ENCODE data around the gene TUB. TPM values are rescaled to one million over a fixed set of nuclear protein-coding genes. Genes with fewer than 3 reads are reported as not detected.
A peak's percentile ranks its signal among the peaks of the same experiment; 100 is the strongest.

TUB gene
- total and polyA plus RNA-seq, 8 donors, result 0.68 to 2.2 (median 1.5) TPM

- H3K36me3 ChIP-seq, result no peaks in the 10 kb centered on the region
- no peak for ATAC-seq
- no peak for DNase-seq
- 72 to 84% methylated on average over 4 of the region's 4 CpGs for WGBS, 2 donors
- no peak overlapping the region for H3K4me3 ChIP-seq
- H3K27ac ChIP-seq, result no peak overlapping the region
- H3K4me1 ChIP-seq, result no peaks in the 10 kb centered on the region
- intact Hi-C loops (cut with DNase I), result no loop called here
- FAIRE-seq, result no peak
- TF ChIP-seq CTCF (IDR thresholded peaks at IDR 0.05), result no peak
- no peaks in the 10 kb centered on the region for H3K9me3 ChIP-seq
- no peaks in the 10 kb centered on the region for H3K27me3 ChIP-seq
Observed at GRCh38 chr11:8098361-8098760, 17.4 kb downstream of the TUB start.

GRCh38 chr11:8098879-8099278 is 17.9 kb downstream of the TUB start:
- no peak overlapping the region for H3K27ac ChIP-seq
- FAIRE-seq (no peak), ATAC-seq (no peak), DNase-seq (no peak)
- WGBS, 2 donors, result 74 to 79% methylated on average over 6 of the region's 6 CpGs
- no peaks in the 10 kb centered on the region for H3K9me3 ChIP-seq
- H3K4me1 ChIP-seq, result no peaks in the 10 kb centered on the region
- no peak overlapping the region for H3K4me3 ChIP-seq
- intact Hi-C loops (cut with DNase I), result no loop called here
- no peak for TF ChIP-seq CTCF (IDR thresholded peaks at IDR 0.05)
- H3K36me3 ChIP-seq, result no peaks in the 10 kb centered on the region
- H3K27me3 ChIP-seq, result no peaks in the 10 kb centered on the region

GRCh38 chr11:8099291-8099899 is 18.4 kb downstream of the TUB start:
- H3K27me3 ChIP-seq, result no peaks in the 10 kb centered on the region
- H3K27ac ChIP-seq, result no peak overlapping the region
- ATAC-seq (peak; percentile 67 to 92 (median 84)), FAIRE-seq (peak; percentile 75), DNase-seq (peak in 5 of 6 donors; percentile 32 to 87 (median 65))
- intact Hi-C loops (cut with DNase I), result no loop called here
- H3K36me3 ChIP-seq, result peaks cover 0 to 3% (median 0%) of the 10 kb centered on the region in 3 donors
- 36 to 38% methylated on average over 3 of the region's 3 CpGs for WGBS, 2 donors
- no peak overlapping the region for H3K4me3 ChIP-seq
- H3K9me3 ChIP-seq, result no peaks in the 10 kb centered on the region
- peak; percentile 61 to 77 (median 72) for TF ChIP-seq CTCF (IDR thresholded peaks at IDR 0.05)
- H3K4me1 ChIP-seq, result no peaks in the 10 kb centered on the region

- 79 to 82% methylated on average over 14 of the region's 14 CpGs for WGBS, 2 donors
- Histone ChIP-seq H3K4me1 (no peaks in the 10 kb centered on the region), H3K27ac (no peak overlapping the region), H3K27me3 (no peaks in the 10 kb centered on the region), H3K4me3 (no peak overlapping the region), H3K9me3 (no peaks in the 10 kb centered on the region), H3K36me3 (peaks cover 0 to 4% (median 0%) of the 10 kb centered on the region in 3 donors)
- no peak for ATAC-seq
- FAIRE-seq, result no peak
- peak in 1 of 6 donors; percentile 14 for DNase-seq
- intact Hi-C loops (cut with DNase I), result no loop called here
- no peak for TF ChIP-seq CTCF (IDR thresholded peaks at IDR 0.05)
Observed at GRCh38 chr11:8100158-8100557, 19.1 kb downstream of the TUB start.

- intact Hi-C loops (cut with DNase I), result no loop called here
- 87 to 94% methylated on average over 8 of the region's 8 CpGs for WGBS, 2 donors
- no peak for TF ChIP-seq CTCF (IDR thresholded peaks at IDR 0.05)
- no peaks in the 10 kb centered on the region for H3K9me3 ChIP-seq
- DNase-seq (peak in 1 of 6 donors; percentile 10), ATAC-seq (no peak), FAIRE-seq (no peak)
- H3K27me3 ChIP-seq, result no peaks in the 10 kb centered on the region
- H3K4me1 ChIP-seq, result no peaks in the 10 kb centered on the region
- H3K27ac ChIP-seq, result no peak overlapping the region
- no peak overlapping the region for H3K4me3 ChIP-seq
- peaks cover 0 to 4% (median 0%) of the 10 kb centered on the region in 3 donors for H3K36me3 ChIP-seq
Observed at GRCh38 chr11:8100605-8101004, 19.6 kb downstream of the TUB start.

All from pancreas (tissue), 10 donors.